ENCODE results near the gene FBL.

The FBL gene

DNA sequence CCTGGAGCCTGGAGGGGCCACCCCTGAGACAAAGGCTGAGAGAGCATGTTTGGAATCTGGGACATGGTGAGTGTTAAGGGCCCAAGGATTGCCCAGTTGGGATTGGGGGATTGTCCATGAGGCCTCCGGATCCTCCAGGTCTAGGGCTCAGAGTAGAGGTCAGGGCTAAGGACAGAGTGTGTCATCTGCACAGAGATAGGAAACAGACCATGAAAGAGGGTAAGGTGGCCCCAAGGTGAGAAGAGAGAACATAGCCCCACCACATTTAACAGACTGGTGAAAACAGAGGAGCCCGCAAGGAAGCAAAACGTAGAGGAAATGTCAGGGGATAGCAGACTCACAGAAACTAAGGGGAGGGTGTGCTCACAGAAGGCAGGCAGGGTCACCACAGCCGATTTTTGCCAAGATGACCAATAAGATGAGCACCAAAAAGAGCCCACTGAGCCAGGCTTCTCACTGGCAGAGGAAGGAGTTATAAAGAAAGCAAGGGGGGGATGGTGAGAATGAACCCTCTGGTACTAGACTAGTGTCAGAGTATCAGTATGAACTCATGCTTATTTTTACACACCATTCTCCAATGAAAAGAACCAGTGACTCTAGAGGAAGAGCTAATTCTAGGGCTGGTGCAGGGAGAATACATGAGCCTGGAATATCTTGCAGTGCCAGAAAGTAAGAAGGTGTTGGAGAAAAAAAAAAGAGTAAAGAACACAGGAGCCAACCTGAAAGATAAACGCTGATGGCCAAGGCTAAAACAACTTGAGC is 29.7 kb downstream of the FBL start:
- TF ChIP-seq, protein P1, sequence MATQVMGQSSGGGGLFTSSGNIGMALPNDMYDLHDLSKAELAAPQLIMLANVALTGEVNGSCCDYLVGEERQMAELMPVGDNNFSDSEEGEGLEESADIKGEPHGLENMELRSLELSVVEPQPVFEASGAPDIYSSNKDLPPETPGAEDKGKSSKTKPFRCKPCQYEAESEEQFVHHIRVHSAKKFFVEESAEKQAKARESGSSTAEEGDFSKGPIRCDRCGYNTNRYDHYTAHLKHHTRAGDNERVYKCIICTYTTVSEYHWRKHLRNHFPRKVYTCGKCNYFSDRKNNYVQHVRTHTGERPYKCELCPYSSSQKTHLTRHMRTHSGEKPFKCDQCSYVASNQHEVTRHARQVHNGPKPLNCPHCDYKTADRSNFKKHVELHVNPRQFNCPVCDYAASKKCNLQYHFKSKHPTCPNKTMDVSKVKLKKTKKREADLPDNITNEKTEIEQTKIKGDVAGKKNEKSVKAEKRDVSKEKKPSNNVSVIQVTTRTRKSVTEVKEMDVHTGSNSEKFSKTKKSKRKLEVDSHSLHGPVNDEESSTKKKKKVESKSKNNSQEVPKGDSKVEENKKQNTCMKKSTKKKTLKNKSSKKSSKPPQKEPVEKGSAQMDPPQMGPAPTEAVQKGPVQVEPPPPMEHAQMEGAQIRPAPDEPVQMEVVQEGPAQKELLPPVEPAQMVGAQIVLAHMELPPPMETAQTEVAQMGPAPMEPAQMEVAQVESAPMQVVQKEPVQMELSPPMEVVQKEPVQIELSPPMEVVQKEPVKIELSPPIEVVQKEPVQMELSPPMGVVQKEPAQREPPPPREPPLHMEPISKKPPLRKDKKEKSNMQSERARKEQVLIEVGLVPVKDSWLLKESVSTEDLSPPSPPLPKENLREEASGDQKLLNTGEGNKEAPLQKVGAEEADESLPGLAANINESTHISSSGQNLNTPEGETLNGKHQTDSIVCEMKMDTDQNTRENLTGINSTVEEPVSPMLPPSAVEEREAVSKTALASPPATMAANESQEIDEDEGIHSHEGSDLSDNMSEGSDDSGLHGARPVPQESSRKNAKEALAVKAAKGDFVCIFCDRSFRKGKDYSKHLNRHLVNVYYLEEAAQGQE (IDR thresholded peaks at IDR 0.05; ENCODE audit: insufficient read depth in 1 of 2, low read depth in 2 of 2, low read length in 2 of 2) = no peak
- TF ChIP-seq POLR2AphosphoS5 (IDR thresholded peaks at IDR 0.05; ENCODE audit: low read depth, low read length) = no peak
- no peak for TF ChIP-seq SIN3A (IDR thresholded peaks at IDR 0.05; ENCODE audit: borderline replicate concordance, insufficient read depth, low read length)

GRCh38 chr19:39814595-39814994 is 31.6 kb downstream of the FBL start:
- TF ChIP-seq FOXP2 (optimal IDR thresholded peaks at IDR 0.05; ENCODE audit: borderline replicate concordance, extremely low read depth, extremely low read length, insufficient read depth) (no peak), POLR2AphosphoS5 (IDR thresholded peaks at IDR 0.05; ENCODE audit: low read depth, low read length) (no peak), SIN3A (IDR thresholded peaks at IDR 0.05; ENCODE audit: borderline replicate concordance, insufficient read depth, low read length) (no peak), TAF1 (IDR thresholded peaks at IDR 0.05; ENCODE audit: borderline replicate concordance, insufficient read depth, low read length) (no peak)
- TF ChIP-seq, protein P1 (IDR thresholded peaks at IDR 0.05; ENCODE audit: insufficient read depth in 1 of 2, low read depth in 2 of 2, low read length in 2 of 2) = no peak

GRCh38 chr19:39813264-39813993 is 32.8 kb downstream of the FBL start:
- no peak for TF ChIP-seq POLR2AphosphoS5 (IDR thresholded peaks at IDR 0.05; ENCODE audit: low read depth, low read length)
- no peak for TF ChIP-seq SIN3A (IDR thresholded peaks at IDR 0.05; ENCODE audit: borderline replicate concordance, insufficient read depth, low read length)
- no peak for TF ChIP-seq TAF1 (IDR thresholded peaks at IDR 0.05; ENCODE audit: borderline replicate concordance, insufficient read depth, low read length)
- TF ChIP-seq, protein P1 (IDR thresholded peaks at IDR 0.05; ENCODE audit: insufficient read depth in 1 of 2, low read depth in 2 of 2, low read length in 2 of 2) = no peak
- no peak for TF ChIP-seq FOXP2 (optimal IDR thresholded peaks at IDR 0.05; ENCODE audit: borderline replicate concordance, extremely low read depth, extremely low read length, insufficient read depth)

DNA sequence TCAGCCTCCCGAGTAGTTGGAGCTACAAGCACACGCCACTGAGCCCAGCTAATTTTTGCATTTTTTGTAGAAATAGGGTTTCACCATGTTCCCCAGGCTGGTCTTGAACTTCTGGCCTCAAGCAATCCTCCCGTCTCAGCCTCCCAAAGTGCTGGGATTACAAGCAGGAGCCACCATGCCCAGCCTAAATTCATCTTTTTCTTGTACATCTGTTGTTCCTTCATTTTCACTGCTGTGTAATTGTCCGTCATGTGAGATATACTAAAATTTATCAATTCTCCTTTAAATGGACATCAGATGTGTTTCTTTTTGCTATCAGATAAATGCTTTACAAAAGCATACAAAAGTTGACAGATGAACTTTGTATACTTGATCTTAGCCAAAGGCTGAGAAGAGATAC is 35.1 kb downstream of the FBL start:
- TF ChIP-seq, protein P1 (IDR thresholded peaks at IDR 0.05; ENCODE audit: insufficient read depth in 1 of 2, low read depth in 2 of 2, low read length in 2 of 2) = no peak
- TF ChIP-seq SIN3A (IDR thresholded peaks at IDR 0.05; ENCODE audit: borderline replicate concordance, insufficient read depth, low read length) (no peak), FOXP2 (optimal IDR thresholded peaks at IDR 0.05; ENCODE audit: borderline replicate concordance, extremely low read depth, extremely low read length, insufficient read depth) (no peak), TAF1 (IDR thresholded peaks at IDR 0.05; ENCODE audit: borderline replicate concordance, insufficient read depth, low read length) (no peak), POLR2AphosphoS5 (IDR thresholded peaks at IDR 0.05; ENCODE audit: low read depth, low read length) (no peak)
